Right lobe of liver (tissue), 6 donors: ENCODE data around the gene TUBGCP2. TPM values are rescaled to one million over a fixed set of nuclear protein-coding genes. Genes with fewer than 3 reads are reported as not detected.

Experiments used
- ATAC-seq, 4 donors: fragments of 200-7000 bp; cut with Tn5 transposase; one replicate each; pipeline ENCODE4 v1.9.1; 2020; ENCODE audit warnings: mild to moderate bottlenecking in 4 of 4, moderate library complexity in 4 of 4
- DNase-seq, 3 donors: peaks; one replicate each; pipeline ENCODE4 v3.0.0-alpha.2; 2020
- H3K27ac ChIP-seq, 3 donors: fragments of 200-600 bp; one replicate each; pipeline ENCODE4 v1.8.0; 2022
- H3K27me3 ChIP-seq, 2 donors: fragments of 200-600 bp; one replicate each; pipeline ENCODE4 v1.8.0; 2022
- H3K36me3 ChIP-seq, 4 donors: fragments of 200-600 bp; sonication (generic) in 1 of 4; one replicate each; pipeline versions ENCODE4 v1.5.1 to v1.8.0; 2017 to 2022; ENCODE audit warnings: control low read depth in 1 of 4
- H3K4me1 ChIP-seq, 4 donors: fragments of 200-600 bp; sonication (generic) in 1 of 4; one replicate each; pipeline versions ENCODE4 v1.5.1 to v1.8.0; 2017 to 2022; ENCODE audit warnings: control low read depth in 1 of 4
- H3K4me3 ChIP-seq, 3 donors: fragments of 200-600 bp; one replicate each; pipeline ENCODE4 v1.8.0; 2022
- H3K9me3 ChIP-seq, 4 donors: fragments of 200-600 bp; sonication (generic) in 1 of 4; one replicate each; pipeline versions ENCODE4 v1.5.1 to v1.8.0; 2017 to 2022; ENCODE audit warnings: control low read depth in 1 of 4
- CTCF ChIP-seq, 4 donors: fragments of 200-600 bp in 3 of 4; fragments of 450-650 bp in 1 of 4; IDR thresholded peaks; one replicate each; pipeline versions ENCODE4 v1.5.1 to v1.8.0; 2016 to 2022; ENCODE audit warnings: antibody characterized with exemption in 4 of 4, mild to moderate bottlenecking in 2 of 4
- POLR2A ChIP-seq: fragments of 450-650 bp; IDR thresholded peaks from one replicate; pipeline ENCODE4 v1.6.1; 2017; ENCODE audit warnings: antibody characterized with exemption, mild to moderate bottlenecking
- WGBS: methylation state at CpG from one replicate; pipeline ENCODE4 v1.1.6; 2018; ENCODE audit warnings: low coverage, low lambda C conversion rate; ENCODE audit not compliant: insufficient coverage; ENCODE audit errors: missing lambda C conversion rate; 5-methylcytosine and 5-hydroxymethylcytosine counted together
- intact Hi-C, 2 donors: fragments of 100-400 bp; cut with DNase I; formaldehyde crosslinking; loops; one replicate each; pipeline versions ENCODE4 v1.11.2 to v1.14.1; 2022
- total RNA-seq, 6 experiments: library from RNA; depleted of rRNA in 2 of 6; stranded (reverse); fragments of >200 nt in 2 of 6; fragmentation: NEBNext Ultra II Directional in 3 of 6; extraction: Animal tissue kit (Norgen Biotek cat#: 25700) in 3 of 6; gene quantifications; one replicate each; pipeline versions ENCODE4 v1.1.0 to v1.2.4, GENCODE V29; 2016 to 2023
- donor health status: DM: no; HTN: yes; CAD: no.
- donor health status: DM: no; HTN: no; CAD: no.
- donor health status: DM: no; HTN: no; CAD: no.
- donor health status: DM: no; HTN: yes; CAD: no.
- donor health status: DM: no; HTN: yes; CAD: no.

TUBGCP2 gene
- total RNA-seq, 6 experiments from 2014 or later = 19.6 to 30.0 (median 25.6) TPM

GRCh38 chr10:133316266-133316665 lies 7.6 kb upstream of the TUBGCP2 start:
- no peak for TF ChIP-seq POLR2A
- TF ChIP-seq CTCF (IDR thresholded peaks at IDR 0.05) = no peak
- intact Hi-C loops = no loop called here
- H3K27me3 ChIP-seq = no peaks in the 10 kb centered on the region

GRCh38 chr10:133315847-133316246 lies 7.2 kb upstream of the TUBGCP2 start:
- H3K4me1 ChIP-seq = peaks cover 0 to 5% (median 0%) of the 10 kb centered on the region in 4 donors
- 86% methylated on average over 3 of the region's 5 CpGs for WGBS
- H3K4me3 ChIP-seq = no peak overlapping the region
- TF ChIP-seq CTCF (IDR thresholded peaks at IDR 0.05) (no peak), POLR2A (no peak)
- no peaks in the 10 kb centered on the region for H3K27me3 ChIP-seq
- H3K9me3 ChIP-seq = no peaks in the 10 kb centered on the region
- DNase-seq = no peak
- no peak for ATAC-seq
- no peak overlapping the region for H3K27ac ChIP-seq
- H3K36me3 ChIP-seq = peaks cover 0 to 15% (median 6%) of the 10 kb centered on the region in 4 donors
- intact Hi-C loops = no loop called here

More at GRCh38 chr10:133316266-133316665, 7.6 kb upstream of the TUBGCP2 start:
- no peak for DNase-seq
- Histone ChIP-seq H3K4me3 (no peak overlapping the region), H3K36me3 (peaks cover 0 to 11% (median 5%) of the 10 kb centered on the region in 4 donors), H3K4me1 (peaks cover 0 to 5% (median 0%) of the 10 kb centered on the region in 4 donors), H3K9me3 (no peaks in the 10 kb centered on the region), H3K27ac (no peak overlapping the region)
- ATAC-seq = no peak
- WGBS = 84% methylated on average over 6 of the region's 9 CpGs

GRCh38 chr10:133314911-133315310 lies 6.2 kb upstream of the TUBGCP2 start:
- no peak for ATAC-seq
- peaks cover 0 to 16% (median 6%) of the 10 kb centered on the region in 4 donors for H3K36me3 ChIP-seq
- peak in 1 of 3 donors; percentile 13 for DNase-seq
- intact Hi-C loops = no loop called here
- WGBS = 91% methylated on average over 10 of the region's 12 CpGs
- no peak overlapping the region for H3K27ac ChIP-seq
- no peaks in the 10 kb centered on the region for H3K27me3 ChIP-seq
- H3K4me3 ChIP-seq = no peak overlapping the region
- H3K4me1 ChIP-seq = peaks cover 0 to 10% (median 3%) of the 10 kb centered on the region in 4 donors
- no peaks in the 10 kb centered on the region for H3K9me3 ChIP-seq
- no peak for TF ChIP-seq CTCF (IDR thresholded peaks at IDR 0.05)
- TF ChIP-seq POLR2A = no peak

- TF ChIP-seq CTCF (IDR thresholded peaks at IDR 0.05) (no peak), POLR2A (no peak)
- ATAC-seq (no peak), DNase-seq (peak in 1 of 3 donors; percentile 10)
- no peak overlapping the region for H3K4me3 ChIP-seq
- no peak overlapping the region for H3K27ac ChIP-seq
- peaks cover 0 to 16% (median 6%) of the 10 kb centered on the region in 4 donors for H3K36me3 ChIP-seq
- H3K9me3 ChIP-seq = no peaks in the 10 kb centered on the region
- 62% methylated on average over 4 of the region's 4 CpGs for WGBS
- intact Hi-C loops = no loop called here
- peaks cover 0 to 13% (median 4%) of the 10 kb centered on the region in 4 donors for H3K4me1 ChIP-seq
- H3K27me3 ChIP-seq = no peaks in the 10 kb centered on the region
These were observed 4.5 kb upstream of the TUBGCP2 start for GRCh38 chr10:133313192-133313591.
